GM12878 (cell line): ENCODE data around the gene SMIM5. TPM values are rescaled to one million over a fixed set of nuclear protein-coding genes. Genes with fewer than 3 reads are reported as not detected.
A peak's percentile ranks its signal among the peaks of the same experiment; 100 is the strongest.

ENCODE experiments used
- ATAC-seq: fragments of 200-7000 bp; cut with Tn5 transposase; 3 replicates; pipeline ENCODE4 v1.9.1; 2020; ENCODE audit warnings: mild to moderate bottlenecking, moderate library complexity
- BruUV-seq: library from RNA; stranded (reverse); fragments of 400-500 nt; replicated peaks from 2 replicates; lab custom pipeline; 2021; lab: Mats Ljungman, UMichigan
- CTCF ChIA-PET: fragments of 300-600 bp; sonication (Branson Sonifier 250); formaldehyde crosslinking; extraction: SDS; loops from one replicate; lab custom pipeline; 2021; ENCODE audit warnings: inconsistent platforms; lab: Yijun Ruan, JAX
- POLR2A ChIA-PET: fragments of 350-600 bp; formaldehyde crosslinking; extraction: SDS; loops from one replicate; lab custom pipeline; 2021; ENCODE audit warnings: inconsistent platforms; lab: Charles Lee
- RAD21 ChIA-PET: fragments of 300-600 bp; sonication (Branson Sonifier 250); formaldehyde crosslinking; loops from one replicate; lab custom pipeline; 2023; ENCODE audit warnings: antibody characterized with exemption; ENCODE audit not compliant: unreplicated experiment; lab: Charles Lee
- SMC1A ChIA-PET: fragments of 300-600 bp; sonication (Branson Sonifier 250); formaldehyde crosslinking; loops from one replicate; lab custom pipeline; 2023; ENCODE audit not compliant: unreplicated experiment, uncharacterized antibody; lab: Charles Lee
- DNase-seq: peaks from one replicate; pipeline ENCODE4 v3.0.0-alpha.2; 2011; ENCODE audit warnings: low read depth, low spot score
- FAIRE-seq: peaks from 3 replicates; lab custom pipeline; 2011; peaks lifted over from hg19 to GRCh38; lab: Jason Lieb, UNC
- H2AFZ ChIP-seq: 2 replicates; pipeline ENCODE4 v1.6.0; 2011; ENCODE audit warnings: low read depth, low read length, control low read depth; ENCODE audit not compliant: control insufficient read depth
- H3K27ac ChIP-seq: 2 replicates; pipeline ENCODE4 v1.5.1; 2011; ENCODE audit warnings: control low read depth; ENCODE audit not compliant: control insufficient read depth, insufficient read depth
- H3K27me3 ChIP-seq, 2 experiments: replicated peaks in 1 of 2; 2 replicates each; pipeline versions ENCODE4 v1.6.0 to v1.6.1; 2011; ENCODE audit warnings: low read length in 1 of 2; ENCODE audit not compliant: control insufficient read depth in 2 of 2, insufficient read depth in 2 of 2
- H3K36me3 ChIP-seq, 2 experiments: 2 replicates each; pipeline ENCODE4 v1.5.1; 2011; ENCODE audit warnings: low read length in 1 of 2; ENCODE audit not compliant: control insufficient read depth in 2 of 2, insufficient read depth in 2 of 2
- H3K4me1 ChIP-seq: 2 replicates; pipeline ENCODE4 v1.6.1; 2011; ENCODE audit warnings: mild to moderate bottlenecking, low read length, moderate library complexity, mixed read lengths; ENCODE audit not compliant: control insufficient read depth, insufficient read depth
- H3K4me2 ChIP-seq: 2 replicates; pipeline ENCODE4 v1.6.0; 2011; ENCODE audit warnings: control low read depth; ENCODE audit not compliant: control insufficient read depth, insufficient read depth
- H3K4me3 ChIP-seq: fragments of 200-600 bp; sonication (generic); 2 replicates; pipeline ENCODE4 v1.5.1; 2016
- H3K79me2 ChIP-seq: 2 replicates; pipeline ENCODE4 v1.6.0; 2011; ENCODE audit warnings: low read length; ENCODE audit not compliant: control insufficient read depth, insufficient read depth
- H3K9ac ChIP-seq: 2 replicates; pipeline ENCODE4 v1.8.0; 2011; ENCODE audit warnings: low read length, control low read depth, mixed read lengths; ENCODE audit not compliant: control insufficient read depth, insufficient read depth
- H3K9me3 ChIP-seq: replicated peaks from 3 replicates; pipeline ENCODE4 v1.5.1; 2011; ENCODE audit warnings: mild to moderate bottlenecking, low read length; ENCODE audit not compliant: control insufficient read depth, insufficient read depth
- H4K20me1 ChIP-seq: 2 replicates; pipeline ENCODE4 v1.6.0; 2011; ENCODE audit not compliant: control insufficient read depth, insufficient read depth
- ATF7 ChIP-seq: fragments of 450-650 bp; IDR thresholded peaks from 2 replicates; pipeline ENCODE4 v1.6.1; 2016; ENCODE audit warnings: low read depth, mild to moderate bottlenecking
- HDGF ChIP-seq: fragments of 450-650 bp; IDR thresholded peaks from 2 replicates; pipeline ENCODE4 v1.6.1; 2016; ENCODE audit warnings: antibody characterized with exemption
- TARDBP ChIP-seq: IDR thresholded peaks from 2 replicates; pipeline ENCODE4 v1.6.1; 2016; ENCODE audit warnings: borderline replicate concordance
- YY1 ChIP-seq: IDR thresholded peaks from 2 replicates; pipeline ENCODE4 v1.6.1; 2011; ENCODE audit warnings: low read depth, mild to moderate bottlenecking, low read length
- WGBS: methylation state at CpG from one replicate; pipeline ENCODE4 v1.1.6; 2016; ENCODE audit warnings: low lambda C conversion rate; ENCODE audit not compliant: insufficient replicate concordance, insufficient coverage; ENCODE audit errors: missing lambda C conversion rate; 5-methylcytosine and 5-hydroxymethylcytosine counted together
- in situ Hi-C: fragments of 300-500 bp; cut with MboI; formaldehyde crosslinking; loops from 9 replicates; pipeline ENCODE4 v1.14.3; 2018; ENCODE audit warnings: mixed read lengths
- intact Hi-C: fragments of 100-400 bp; cut with micrococcal nuclease; formaldehyde crosslinking; loops from one replicate; pipeline ENCODE4 v1.14.2; 2022; ENCODE audit not compliant: unreplicated experiment
- polyA plus RNA-seq, 11 experiments: library from polyadenylated mRNA; depleted of rRNA in 4 of 11; unstranded in 6 of 11; stranded (reverse) in 5 of 11; fragments of >200 nt; fragmentation: Nextera tagmentation in 4 of 11; fragmentation: Illumina TruSeq in 1 of 11; extraction: Ambion mirVana in 4 of 11; extraction: Trizol in 1 of 11; gene quantifications; 1 replicate in 1 of 11; 2 replicates in 10 of 11; pipeline versions ENCODE4 v1.2.1 to v1.2.3, GENCODE V29; 2011 to 2016; ENCODE audit warnings: inconsistent platforms in 2 of 11, missing spikeins in 2 of 11, low read depth in 1 of 11
- total RNA-seq, 4 experiments: library from RNA; depleted of rRNA in 3 of 4; stranded (reverse); fragments of >200 nt in 3 of 4; fragmentation: Illumina TruSeq in 1 of 4; extraction: Trizol in 1 of 4; gene quantifications; 2 replicates each; pipeline versions ENCODE4 v1.2.1 to v1.2.3, GENCODE V29; 2013 to 2021
- TF ChIP-seq, protein P1 (sequence below): fragments of 450-650 bp; IDR thresholded peaks from 2 replicates; pipeline ENCODE4 v1.6.1; 2017; ENCODE audit warnings: mild to moderate bottlenecking
- TF ChIP-seq, protein P2 (sequence below): fragments of 450-650 bp; conservative IDR thresholded peaks from 2 replicates; pipeline ENCODE4 v1.6.1; 2017; ENCODE audit warnings: mild to moderate bottlenecking, moderate library complexity

SMIM5 gene
- total and polyA plus RNA-seq, 10 of the 15 experiments (the other 5 are each of a cell fraction or from before 2014, with no cell fraction given) = 0.08 to 0.11 TPM; not detected in 8

DNA sequence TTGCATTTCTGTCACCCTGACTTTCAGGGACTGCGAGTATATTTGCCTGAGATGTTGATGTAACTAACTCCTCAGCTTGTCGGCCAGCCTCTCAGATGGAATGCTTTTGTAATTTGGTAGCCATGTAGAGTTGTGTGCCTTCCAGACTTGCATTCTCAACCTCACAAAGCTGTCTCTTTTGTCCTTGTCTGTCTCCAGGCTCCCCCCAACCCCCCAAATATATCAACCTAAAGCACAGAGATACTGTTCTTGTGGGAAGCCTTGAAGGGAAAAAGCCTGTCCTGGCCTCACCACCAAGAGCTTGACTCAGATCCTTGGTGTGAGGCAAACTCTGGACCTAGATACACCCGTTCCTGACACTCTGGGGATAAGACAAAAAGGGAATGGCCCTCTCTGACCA lies 52.3 kb downstream of the SMIM5 start:
- TF ChIP-seq HDGF (no peak), ATF7 (no peak), YY1 (no peak), TARDBP (no peak)
- TF ChIP-seq, protein P1, sequence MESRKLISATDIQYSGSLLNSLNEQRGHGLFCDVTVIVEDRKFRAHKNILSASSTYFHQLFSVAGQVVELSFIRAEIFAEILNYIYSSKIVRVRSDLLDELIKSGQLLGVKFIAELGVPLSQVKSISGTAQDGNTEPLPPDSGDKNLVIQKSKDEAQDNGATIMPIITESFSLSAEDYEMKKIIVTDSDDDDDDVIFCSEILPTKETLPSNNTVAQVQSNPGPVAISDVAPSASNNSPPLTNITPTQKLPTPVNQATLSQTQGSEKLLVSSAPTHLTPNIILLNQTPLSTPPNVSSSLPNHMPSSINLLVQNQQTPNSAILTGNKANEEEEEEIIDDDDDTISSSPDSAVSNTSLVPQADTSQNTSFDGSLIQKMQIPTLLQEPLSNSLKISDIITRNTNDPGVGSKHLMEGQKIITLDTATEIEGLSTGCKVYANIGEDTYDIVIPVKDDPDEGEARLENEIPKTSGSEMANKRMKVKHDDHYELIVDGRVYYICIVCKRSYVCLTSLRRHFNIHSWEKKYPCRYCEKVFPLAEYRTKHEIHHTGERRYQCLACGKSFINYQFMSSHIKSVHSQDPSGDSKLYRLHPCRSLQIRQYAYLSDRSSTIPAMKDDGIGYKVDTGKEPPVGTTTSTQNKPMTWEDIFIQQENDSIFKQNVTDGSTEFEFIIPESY = no peak
- TF ChIP-seq, protein P2, sequence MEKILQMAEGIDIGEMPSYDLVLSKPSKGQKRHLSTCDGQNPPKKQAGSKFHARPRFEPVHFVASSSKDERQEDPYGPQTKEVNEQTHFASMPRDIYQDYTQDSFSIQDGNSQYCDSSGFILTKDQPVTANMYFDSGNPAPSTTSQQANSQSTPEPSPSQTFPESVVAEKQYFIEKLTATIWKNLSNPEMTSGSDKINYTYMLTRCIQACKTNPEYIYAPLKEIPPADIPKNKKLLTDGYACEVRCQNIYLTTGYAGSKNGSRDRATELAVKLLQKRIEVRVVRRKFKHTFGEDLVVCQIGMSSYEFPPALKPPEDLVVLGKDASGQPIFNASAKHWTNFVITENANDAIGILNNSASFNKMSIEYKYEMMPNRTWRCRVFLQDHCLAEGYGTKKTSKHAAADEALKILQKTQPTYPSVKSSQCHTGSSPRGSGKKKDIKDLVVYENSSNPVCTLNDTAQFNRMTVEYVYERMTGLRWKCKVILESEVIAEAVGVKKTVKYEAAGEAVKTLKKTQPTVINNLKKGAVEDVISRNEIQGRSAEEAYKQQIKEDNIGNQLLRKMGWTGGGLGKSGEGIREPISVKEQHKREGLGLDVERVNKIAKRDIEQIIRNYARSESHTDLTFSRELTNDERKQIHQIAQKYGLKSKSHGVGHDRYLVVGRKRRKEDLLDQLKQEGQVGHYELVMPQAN = no peak
- Histone ChIP-seq H3K27me3 (no peaks in the 10 kb centered on the region), H3K36me3 (peaks cover 0 to 22% of the 10 kb centered on the region in 2 experiments; a peak in 3 of 4 replicates), H3K9me3 (no peaks in the 10 kb centered on the region; the same call in 2 of the 3 replicates), H3K4me1 (peaks cover 45% of the 10 kb centered on the region), H3K27ac (peak overlapping the region; percentile 84), H3K4me2 (no peak overlapping the region), H4K20me1 (no peaks in the 10 kb centered on the region), H3K4me3 (peak overlapping the region; percentile 42; the same call in 1 of the 2 replicates), H3K9ac (no peak overlapping the region), H3K79me2 (peaks cover 50% of the 10 kb centered on the region), H2AFZ (no peak overlapping the region)
- DNase-seq (no peak), ATAC-seq (no peak), FAIRE-seq (no peak)
- WGBS = 2% methylated on average over 3 of the region's 3 CpGs
- intact Hi-C loops (no loop called here), in situ Hi-C loops (no loop called here)
- ChIA-PET SMC1A (interaction anchor here (0.9 kb wide), 1 partner anchor 9 kb away, joined by 3 read pairs; no protein-coding TSS in a partner anchor), POLR2A (interaction anchor here (0.6 kb wide), 1 partner anchor 527 kb away, joined by 3 read pairs; no protein-coding TSS in a partner anchor), RAD21 (interaction anchor here (0.7 to 3.5 kb wide), 3 partner anchors 60 to 68 kb away, joined by 3 to 21 read pairs (median 4); no protein-coding TSS in a partner anchor), CTCF (interaction anchor here (0.7 to 13.2 kb wide), 9 partner anchors 10 to 68 kb away, joined by 3 to 134 read pairs (median 4); no protein-coding TSS in a partner anchor)
- BruUV-seq = no TSS peak
